Mononuclear cell (primary cell): ENCODE measurements around the gene DLGAP1. TPM values are rescaled to one million over a fixed set of nuclear protein-coding genes. Genes with fewer than 3 reads are reported as not detected.
"Not testable (repeated sequence)": the region's sequence is repeated elsewhere in the genome, so short reads cannot be mapped to it uniquely, and the experiment has no call there.

ENCODE experiments used
- H3K27me3 ChIP-seq: 2 replicates; pipeline ENCODE4 v1.6.0; 2011; ENCODE audit warnings: low read length, control low read depth; ENCODE audit not compliant: insufficient read depth
- H3K4me1 ChIP-seq: 2 replicates; pipeline ENCODE4 v1.5.1; 2011; ENCODE audit warnings: mild to moderate bottlenecking, low read length, control low read depth; ENCODE audit not compliant: insufficient read depth
- H3K4me3 ChIP-seq: 2 replicates; pipeline ENCODE4 v1.5.1; 2011; ENCODE audit warnings: mild to moderate bottlenecking, low read length, moderate library complexity
- H3K9me3 ChIP-seq: 2 replicates; pipeline ENCODE4 v1.5.1; 2011; ENCODE audit warnings: low read depth, mild to moderate bottlenecking, control low read depth, low read length
- total RNA-seq: library from RNA; depleted of rRNA; stranded (reverse); fragments of >200 nt; gene quantifications from one replicate; pipeline ENCODE4 v1.2.3, GENCODE V29; 2012

DLGAP1 gene
- total RNA-seq, 1 donor = 0.42 TPM

DNA sequence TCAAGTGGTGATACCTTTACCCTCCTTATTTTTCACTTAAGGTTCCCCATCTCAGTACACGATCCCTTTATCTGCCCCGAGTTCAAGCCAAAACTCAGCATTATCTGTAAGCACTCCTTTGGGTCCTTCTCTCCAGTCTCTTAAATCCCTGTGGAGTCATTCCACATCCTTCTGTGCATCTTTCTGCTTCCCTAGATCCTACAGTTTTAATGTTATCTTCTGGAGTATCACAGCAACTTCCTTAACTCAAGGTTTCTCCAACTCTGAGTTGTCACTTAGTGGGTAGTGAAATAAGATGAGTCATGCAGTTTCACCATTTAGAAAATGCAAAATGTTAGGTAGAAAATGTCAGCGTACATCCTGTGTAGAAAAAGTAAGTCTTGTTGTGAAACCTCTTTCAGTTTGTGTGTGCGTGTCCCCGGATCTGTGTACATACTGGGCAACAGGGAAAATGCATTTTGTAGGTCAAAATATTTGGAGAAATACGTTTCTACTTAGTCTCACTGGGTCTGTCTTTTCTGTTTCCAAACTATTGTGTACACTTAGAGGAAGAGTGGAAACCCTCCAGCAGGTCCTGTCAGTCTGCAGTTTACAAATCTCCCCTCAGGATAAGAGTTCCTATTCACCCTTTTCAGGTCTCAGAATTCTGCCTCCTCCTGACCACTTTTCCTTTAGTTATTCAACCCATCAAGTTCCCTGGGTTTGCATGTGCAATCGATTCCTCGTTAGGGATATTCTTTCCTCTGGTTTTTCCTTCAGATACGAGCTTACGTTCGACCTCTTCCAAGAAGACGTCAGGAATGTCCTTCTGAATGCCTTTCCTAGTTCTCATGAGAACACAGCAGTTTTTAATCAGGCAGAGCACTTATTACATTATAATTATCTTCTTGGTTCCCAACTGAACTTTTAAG, 850.4 kb downstream of the DLGAP1 start:
- Histone ChIP-seq H3K9me3 (no peaks in the 10 kb centered on the region), H3K27me3 (no peaks in the 10 kb centered on the region), H3K4me3 (peak overlapping the region; percentile 14), H3K4me1 (peaks cover 50% of the 10 kb centered on the region)

DNA sequence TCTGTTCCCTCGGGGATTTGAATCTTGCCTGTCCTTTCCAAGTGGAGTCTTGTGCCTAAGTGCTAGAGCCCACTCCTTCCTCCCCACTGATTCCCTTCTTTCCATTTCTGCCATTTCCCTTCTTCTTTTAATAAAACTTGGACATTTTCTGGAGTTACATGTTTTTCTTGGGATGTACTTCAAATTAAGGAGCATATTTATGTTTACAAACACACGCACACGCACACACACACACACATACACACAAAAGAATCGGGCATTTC, 850.9 kb downstream of the DLGAP1 start:
- Histone ChIP-seq H3K27me3 (no peaks in the 10 kb centered on the region), H3K4me3 (no peak overlapping the region), H3K9me3 (no peaks in the 10 kb centered on the region), H3K4me1 (peaks cover 50% of the 10 kb centered on the region)

DNA sequence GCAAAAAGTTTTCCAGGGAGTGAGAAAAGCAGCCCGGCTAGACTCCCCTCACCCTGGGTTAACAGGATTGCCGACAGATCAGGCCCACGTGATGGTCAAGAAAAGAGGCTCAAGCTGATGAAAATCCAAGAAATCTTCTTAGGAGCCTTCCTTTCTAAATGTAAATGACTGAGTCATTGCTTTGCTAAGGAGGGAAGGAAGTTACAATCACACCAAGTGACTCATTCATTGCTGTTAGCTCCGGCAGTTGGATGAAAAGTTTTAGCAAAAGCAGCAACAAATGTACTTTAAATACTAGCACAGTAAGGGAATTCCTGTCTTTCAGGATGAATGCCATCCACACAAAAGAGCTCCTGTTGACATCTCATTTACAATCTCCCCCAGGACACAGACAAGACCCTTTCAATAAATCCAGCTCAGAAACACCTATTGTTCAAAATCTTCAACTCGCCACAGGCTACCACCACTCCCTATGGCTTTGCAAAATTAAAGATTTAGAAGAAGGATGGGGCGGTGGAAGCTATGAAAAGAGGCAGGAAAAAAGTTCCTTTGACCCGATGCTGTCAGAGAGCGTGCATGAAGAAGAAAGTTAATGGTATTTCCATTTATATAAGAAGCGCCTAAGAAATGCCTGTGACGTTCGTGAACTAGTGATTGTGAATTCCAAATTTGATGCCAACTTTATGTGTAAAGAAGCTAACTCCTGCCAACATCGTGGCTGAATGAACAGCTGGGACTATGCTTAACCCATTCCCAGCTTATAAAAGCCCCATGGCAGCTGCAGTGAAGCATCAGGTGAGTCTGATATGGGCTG, 851.5 kb downstream of the DLGAP1 start:
- Histone ChIP-seq H3K27me3 (no peaks in the 10 kb centered on the region), H3K4me3 (peak overlapping the region; percentile 34), H3K4me1 (peaks cover 52% of the 10 kb centered on the region), H3K9me3 (no peaks in the 10 kb centered on the region)

DNA sequence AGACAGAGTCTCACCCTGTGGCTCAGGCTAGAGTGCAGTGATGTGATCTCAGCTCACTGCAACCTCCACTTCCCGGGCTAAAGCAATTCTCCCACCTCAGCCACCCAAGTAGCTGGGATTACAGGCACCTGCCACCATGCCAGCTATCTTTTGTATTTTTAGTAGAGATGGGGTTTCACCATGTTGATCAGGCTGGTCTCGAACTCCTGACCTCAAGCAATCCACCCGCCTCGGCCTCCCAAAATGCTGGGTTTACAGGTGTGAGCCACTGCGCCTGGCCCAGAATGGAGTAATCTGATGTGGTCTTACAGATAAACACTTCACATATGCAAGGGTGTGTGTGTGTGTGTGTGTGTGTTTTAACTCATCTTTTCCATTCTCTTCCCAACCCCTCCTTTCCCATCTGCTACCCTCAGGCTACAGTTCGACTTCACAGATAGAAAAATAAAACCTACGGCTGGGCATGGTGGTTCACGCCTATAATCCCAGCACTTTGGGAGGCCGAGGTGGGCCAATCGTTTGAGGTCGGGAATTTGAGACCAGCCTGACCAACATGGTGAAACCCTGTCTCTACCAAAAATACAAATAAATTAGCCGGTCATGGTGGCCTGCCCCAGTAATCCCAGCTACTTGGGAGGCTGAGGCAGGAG, 853.9 kb downstream of the DLGAP1 start:
- H3K4me3 ChIP-seq, H3K27me3 ChIP-seq, H3K9me3 ChIP-seq: not testable (repeated sequence)
- H3K4me1 ChIP-seq = peaks cover 68% of the 10 kb centered on the region

DNA sequence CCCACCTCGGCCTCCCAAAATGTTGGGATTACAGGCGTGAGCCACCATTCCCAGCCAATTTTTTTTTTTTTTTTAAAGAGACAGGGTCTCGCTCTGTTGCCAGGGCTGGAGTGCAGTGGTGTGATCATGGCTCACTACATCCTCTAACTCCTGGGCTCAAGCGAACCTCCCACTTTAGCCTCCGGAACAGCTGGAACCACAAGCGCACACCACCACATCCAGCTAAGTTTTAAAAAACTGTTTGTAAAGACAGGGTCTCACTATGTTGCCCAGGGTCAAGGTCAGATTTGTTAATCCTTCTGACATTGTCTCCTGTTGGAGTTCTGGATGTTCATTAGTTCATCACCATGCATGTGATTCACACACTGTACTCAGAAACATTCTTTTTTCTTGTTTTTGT, 855.2 kb downstream of the DLGAP1 start:
- Histone ChIP-seq H3K4me1 (peaks cover 68% of the 10 kb centered on the region), H3K4me3 (no peak overlapping the region), H3K27me3 (no peaks in the 10 kb centered on the region), H3K9me3 (no peaks in the 10 kb centered on the region)

DNA sequence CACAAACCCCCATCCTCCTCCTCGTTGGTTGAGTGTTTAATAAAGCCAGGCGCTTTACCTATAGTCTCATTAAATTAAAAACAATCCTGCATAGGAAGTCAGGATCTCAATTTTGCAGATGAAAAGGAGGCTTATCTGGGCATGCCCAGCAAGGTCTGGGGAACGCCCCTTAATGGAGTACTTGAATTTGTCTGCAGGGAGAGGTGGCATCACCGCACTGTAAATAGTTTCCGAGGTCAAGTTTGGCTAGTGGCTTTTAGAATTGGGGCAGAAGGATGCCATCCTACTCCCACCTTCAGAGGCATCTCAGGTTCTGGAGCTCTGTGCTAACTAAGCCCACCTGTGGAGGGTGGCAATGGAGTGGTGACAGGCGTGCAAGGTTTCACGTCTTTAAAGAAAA, 855.9 kb downstream of the DLGAP1 start:
- H3K4me3 ChIP-seq = no peak overlapping the region
- H3K9me3 ChIP-seq = no peaks in the 10 kb centered on the region
- peaks cover 68% of the 10 kb centered on the region for H3K4me1 ChIP-seq
- H3K27me3 ChIP-seq = no peaks in the 10 kb centered on the region

DNA sequence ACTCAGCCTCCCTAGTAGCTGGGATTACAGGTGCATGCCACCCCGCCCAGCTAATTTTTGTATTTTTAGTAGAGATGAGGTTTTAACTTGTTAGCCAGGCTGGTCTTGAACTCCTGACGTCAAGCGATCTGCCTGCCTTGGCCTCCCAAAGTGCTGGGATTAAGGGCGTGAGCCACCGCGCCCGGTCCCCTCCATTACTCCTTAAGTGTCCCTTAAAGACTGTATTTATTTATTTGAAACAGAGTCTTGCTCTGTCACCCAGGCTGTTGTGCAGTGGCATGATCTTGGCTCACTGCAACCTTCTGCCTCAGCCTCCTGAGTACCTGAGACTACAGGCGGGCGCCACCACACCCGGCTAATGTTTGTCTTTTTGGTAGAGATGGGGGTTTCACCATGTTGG, 856.5 kb downstream of the DLGAP1 start:
- Histone ChIP-seq H3K4me3 (no peak overlapping the region), H3K9me3 (no peaks in the 10 kb centered on the region), H3K27me3 (no peaks in the 10 kb centered on the region), H3K4me1 (peaks cover 64% of the 10 kb centered on the region)

DNA sequence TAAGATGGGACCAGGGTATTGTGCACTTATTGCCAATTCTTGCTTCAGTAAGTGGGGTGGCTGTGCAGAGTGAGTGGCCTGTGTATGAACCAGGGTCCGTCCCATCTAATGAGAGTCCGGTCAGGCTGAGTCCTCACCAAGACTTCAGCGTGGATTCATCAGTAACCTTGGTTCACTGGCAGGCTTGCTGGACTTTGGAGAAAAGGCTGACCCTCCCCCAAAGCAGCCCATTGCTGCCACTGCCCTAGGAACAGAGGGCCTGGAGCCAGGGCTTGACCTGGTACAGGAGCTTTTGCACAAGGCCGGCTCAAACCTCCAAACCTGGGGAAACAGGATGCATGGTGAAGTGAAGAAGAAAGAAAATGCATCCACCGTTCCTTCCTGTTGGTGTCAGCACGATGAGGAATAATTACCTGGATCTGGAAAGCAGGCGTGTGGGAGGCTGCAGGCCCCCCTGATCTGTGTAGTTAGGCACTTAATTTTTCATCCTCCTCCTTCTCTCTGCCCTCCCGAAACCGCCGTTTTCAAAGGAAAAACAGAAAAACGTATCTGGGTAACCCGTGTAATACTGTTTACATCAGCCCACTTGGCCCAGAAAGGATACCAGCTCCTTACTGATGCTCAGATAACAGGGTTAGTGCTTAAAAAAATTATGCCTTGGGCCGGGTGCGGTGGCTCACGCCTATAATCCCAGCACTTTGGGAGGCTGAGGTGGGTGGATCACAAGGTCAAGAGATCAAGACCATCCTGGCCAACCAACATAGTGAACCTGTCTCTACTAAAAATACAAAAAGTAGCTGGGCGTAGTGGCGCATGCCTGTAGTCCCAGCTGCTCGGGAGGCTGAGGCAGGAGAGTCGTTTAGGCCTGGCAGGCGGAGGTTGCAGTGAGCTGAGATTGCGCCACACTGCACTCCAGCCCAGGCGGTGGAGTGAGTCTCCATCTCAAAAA, 857.4 kb downstream of the DLGAP1 start:
- H3K4me3 ChIP-seq = no peak overlapping the region
- H3K4me1 ChIP-seq = peaks cover 63% of the 10 kb centered on the region
- no peaks in the 10 kb centered on the region for H3K9me3 ChIP-seq
- H3K27me3 ChIP-seq = no peaks in the 10 kb centered on the region

DNA sequence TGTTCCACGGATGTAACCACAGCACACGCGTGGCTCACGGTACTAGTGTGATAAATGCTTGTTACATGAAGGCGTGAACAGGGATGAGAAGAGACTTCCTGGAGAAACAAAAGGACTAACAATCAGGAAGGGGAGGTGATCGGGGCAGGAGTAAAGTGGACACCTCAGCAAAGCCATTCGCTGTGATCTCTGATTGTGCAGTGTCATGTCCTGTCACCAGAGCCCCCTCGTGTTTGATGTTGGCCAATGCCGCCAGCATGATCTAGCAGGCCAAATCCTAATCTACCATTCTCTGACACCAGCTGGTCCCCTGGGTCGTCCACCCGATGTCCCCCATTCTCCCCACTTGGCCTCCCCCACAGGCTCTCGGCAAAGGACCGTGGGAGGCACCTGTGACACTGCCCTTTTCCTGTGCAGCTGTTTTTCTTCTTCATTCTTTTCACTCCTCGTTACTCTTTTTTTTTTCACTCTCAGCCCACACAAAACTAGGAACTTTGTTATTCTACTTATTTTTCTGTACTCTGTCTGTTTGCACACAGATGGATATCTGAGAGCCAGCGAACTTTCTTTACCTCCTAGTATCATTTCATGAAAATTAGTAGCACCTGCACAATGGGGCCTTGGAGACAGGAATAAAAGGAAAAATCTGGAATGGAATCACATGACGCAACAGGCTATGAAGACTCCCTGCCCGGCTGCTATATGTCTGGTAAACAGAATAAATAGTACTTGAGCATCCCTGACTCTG, 858.3 kb downstream of the DLGAP1 start:
- Histone ChIP-seq H3K4me1 (peaks cover 57% of the 10 kb centered on the region), H3K27me3 (no peaks in the 10 kb centered on the region), H3K4me3 (peak overlapping the region; percentile 0), H3K9me3 (no peaks in the 10 kb centered on the region)

DNA sequence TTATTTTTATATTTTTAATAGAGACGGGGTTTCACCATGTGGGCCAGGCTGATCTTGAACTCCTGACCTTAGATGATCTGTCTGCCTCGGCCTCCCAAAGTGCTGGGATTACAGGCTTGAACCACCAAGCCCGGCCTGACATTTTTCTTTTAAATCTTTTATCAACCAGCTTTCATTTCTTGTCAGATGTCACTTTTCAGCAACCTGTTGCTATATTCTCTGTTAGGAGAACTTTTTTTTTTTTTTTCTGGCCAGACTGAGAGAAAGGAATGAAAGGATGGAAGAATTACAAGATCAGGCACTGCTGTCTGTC, 858.8 kb downstream of the DLGAP1 start:
- H3K4me1 ChIP-seq = peaks cover 57% of the 10 kb centered on the region
- H3K4me3 ChIP-seq = peak overlapping the region; percentile 0
- no peaks in the 10 kb centered on the region for H3K9me3 ChIP-seq
- no peaks in the 10 kb centered on the region for H3K27me3 ChIP-seq

DNA sequence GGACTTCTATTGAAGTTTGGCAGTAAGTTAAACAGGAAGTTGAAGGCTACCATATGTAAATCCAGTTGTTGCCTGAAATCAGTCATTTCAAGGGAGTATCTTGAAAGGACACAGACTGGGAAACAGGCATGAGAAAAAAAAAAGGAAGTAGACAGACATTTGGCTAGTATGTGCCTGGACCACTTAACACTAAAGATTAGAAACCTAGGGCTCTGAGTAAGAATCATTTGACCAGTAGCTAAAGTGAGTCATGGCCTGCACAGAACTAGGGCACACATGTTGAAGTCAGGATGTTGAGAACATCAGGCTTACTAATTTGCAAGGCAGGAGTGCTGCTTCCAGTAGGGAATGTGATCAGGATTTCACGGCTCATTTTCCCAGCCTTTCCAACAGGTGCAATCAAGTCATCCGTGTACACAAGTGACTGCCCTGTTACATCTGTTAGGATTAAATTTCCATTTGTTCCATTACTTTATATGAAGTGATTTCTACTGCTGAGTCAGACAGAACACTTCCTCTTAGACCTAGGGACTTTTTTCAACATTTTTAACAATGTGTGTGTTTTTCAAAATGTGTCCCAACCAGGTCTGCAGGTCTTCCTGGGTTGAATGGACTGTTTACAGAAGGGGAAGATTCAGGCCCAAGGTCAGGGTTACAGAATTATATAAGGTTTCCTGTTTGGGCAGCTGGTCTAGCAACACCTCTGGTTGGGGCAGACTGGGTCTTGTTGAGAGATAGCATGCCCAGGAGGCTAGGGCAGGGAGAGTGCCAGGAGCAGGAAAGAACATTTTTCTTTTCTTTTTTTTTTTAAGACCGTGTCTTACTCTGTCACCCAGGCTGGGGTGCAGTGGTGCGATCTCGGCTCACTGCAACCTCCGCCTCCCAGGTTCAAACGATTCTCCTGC, 859.5 kb downstream of the DLGAP1 start:
- Histone ChIP-seq H3K27me3 (no peaks in the 10 kb centered on the region), H3K9me3 (no peaks in the 10 kb centered on the region), H3K4me3 (peak overlapping the region; percentile 46), H3K4me1 (peaks cover 57% of the 10 kb centered on the region)

DNA sequence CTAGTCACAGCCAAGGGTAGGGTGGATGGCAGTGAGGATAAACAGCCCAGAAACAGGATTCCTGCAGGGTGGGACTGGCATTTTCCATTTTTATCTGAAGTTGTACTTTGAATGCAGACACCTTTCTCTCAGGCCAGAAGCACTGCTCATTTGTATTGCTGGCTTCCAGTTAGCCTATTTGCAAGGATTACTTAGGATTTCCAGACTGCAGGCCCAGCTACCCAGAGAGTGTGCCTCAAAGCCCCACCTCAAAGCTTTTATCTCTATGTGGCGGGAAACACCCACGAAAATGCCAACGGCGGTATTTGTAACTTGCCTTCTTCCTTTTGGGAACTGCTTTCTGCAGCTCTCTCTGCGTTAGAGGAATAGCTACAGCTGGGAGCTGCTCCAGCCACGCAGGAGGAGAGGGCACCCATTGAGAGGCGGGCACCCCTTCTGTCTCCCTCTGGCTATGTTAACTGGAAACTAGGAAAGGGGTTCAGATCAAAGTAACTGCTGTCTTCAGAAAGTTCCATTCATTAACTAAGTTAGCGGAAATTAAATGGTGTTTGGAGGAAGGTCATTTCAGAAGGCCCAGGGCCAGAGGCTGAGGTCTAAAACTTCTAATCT, 860.2 kb downstream of the DLGAP1 start:
- Histone ChIP-seq H3K27me3 (no peaks in the 10 kb centered on the region), H3K4me3 (peak overlapping the region; percentile 46), H3K4me1 (peaks cover 57% of the 10 kb centered on the region), H3K9me3 (no peaks in the 10 kb centered on the region)
